Stromal cell of bone marrow (primary cell): Measurements from ENCODE around the gene PIK3CA.
"Not testable (repeated sequence)": the region's sequence is repeated elsewhere in the genome, so short reads cannot be mapped to it uniquely, and the experiment has no call there.

Experiments used
- DNase-seq: peaks from one replicate; pipeline ENCODE4 v3.0.0-alpha.2; 2012; ENCODE audit warnings: low read depth

Gene PIK3CA

DNA sequence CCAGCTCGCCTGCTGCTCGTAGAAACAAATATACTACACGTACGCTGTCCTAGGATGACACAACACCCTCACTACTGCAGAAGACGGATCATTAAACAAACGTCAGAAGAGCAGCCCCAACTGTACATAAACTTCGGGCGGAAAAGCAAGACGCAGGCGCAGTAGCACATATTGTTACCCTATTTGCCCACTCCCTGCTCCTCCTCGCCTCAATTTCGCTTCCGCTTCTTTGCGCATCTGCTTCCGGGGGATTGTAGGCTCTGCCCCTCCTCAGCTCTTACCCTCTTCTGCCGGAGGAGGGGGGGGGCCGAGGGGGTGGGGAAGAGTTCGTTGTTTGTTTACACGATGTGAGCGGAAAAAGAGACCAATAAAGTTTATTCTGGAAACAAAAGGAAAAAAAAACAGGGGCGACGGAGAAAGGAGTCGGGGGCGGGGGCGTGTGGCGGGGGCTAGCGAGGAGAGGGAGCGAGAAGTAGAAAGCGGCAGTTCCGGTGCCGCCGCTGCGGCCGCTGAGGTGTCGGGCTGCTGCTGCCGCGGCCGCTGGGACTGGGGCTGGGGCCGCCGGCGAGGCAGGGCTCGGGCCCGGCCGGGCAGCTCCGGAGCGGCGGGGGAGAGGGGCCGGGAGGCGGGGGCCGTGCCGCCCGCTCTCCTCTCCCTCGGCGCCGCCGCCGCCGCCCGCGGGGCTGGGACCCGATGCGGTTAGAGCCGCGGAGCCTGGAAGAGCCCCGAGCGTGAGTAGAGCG, at the start of gene PIK3CA:
PIK3CA (plus strand) TSS at position 485 of the 743 bp plus-strand sequence. CDS start 50,469 bp downstream, outside the sequence.
- DNase-seq, result peak; percentile 98

DNA sequence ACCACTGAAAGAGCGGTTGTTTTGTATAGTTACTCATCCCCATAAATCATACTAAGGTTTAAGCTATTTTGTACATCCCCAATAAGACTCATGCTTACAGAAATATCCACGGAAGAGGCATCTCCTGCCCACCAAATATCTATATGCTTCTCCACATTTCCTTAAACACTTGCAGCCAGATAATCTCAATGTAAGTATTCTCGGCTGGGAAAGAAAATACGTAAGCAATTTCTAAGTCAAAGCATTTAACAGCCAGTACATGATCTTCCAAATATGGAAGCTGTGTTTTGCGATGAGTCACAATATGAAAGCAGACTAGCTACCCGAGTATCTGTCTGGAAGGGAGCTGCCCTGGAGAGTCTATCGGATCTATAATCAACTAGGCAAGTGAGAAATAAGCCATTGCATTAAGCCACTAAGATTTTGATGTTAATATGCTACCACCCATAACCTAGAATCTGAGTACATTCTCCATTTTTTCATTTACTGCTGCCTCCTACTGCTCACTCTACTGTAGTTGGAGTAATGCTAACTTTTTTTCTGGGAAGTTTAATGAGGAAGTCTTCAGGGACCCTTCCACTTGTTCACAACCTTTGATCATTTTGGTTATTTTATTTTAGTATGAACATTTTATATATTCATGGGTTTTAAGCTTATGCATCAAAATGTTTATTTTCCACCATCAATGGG, 49.6 kb upstream of the PIK3CA start:
- DNase-seq, result peak; percentile 38

DNA sequence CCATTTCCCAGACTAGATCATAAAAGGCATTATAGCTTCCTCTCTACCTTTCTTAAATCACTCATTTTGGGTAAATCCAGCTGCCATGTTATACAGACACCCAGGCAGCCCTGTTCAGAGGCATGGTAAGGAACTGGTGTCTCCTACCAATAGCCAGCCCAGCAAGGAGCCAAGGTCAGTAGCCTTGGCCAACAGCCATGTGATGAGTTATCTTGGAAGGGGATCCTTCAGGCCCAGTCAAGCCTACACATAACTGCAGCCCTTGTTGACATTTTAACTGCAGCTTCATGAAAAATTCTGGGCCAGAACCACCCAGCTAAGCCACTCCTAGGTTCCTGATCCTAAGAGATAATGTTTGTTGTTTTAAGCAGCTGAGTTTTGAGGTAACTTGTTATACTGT, 47.5 kb upstream of the PIK3CA start:
- no peak for DNase-seq

DNA sequence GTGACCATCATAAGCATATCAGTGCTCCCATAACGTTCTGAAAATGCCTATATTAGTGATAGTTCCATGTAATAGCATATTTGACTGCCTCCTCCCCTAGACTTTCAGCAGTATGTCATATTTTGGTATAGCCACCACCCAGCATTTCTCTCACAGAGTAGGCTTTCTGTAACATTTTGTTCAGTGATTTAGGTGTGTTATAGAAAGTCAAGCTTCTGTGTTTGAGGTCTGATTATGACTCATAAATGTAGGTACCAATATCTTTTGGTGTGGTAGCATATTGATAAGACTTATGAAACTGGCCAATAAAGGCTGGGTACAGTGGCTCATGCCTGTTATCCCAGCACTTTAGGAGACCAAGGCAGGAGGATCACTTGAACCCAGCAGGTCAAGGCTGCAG, 42.3 kb upstream of the PIK3CA start:
- no peak for DNase-seq

DNA sequence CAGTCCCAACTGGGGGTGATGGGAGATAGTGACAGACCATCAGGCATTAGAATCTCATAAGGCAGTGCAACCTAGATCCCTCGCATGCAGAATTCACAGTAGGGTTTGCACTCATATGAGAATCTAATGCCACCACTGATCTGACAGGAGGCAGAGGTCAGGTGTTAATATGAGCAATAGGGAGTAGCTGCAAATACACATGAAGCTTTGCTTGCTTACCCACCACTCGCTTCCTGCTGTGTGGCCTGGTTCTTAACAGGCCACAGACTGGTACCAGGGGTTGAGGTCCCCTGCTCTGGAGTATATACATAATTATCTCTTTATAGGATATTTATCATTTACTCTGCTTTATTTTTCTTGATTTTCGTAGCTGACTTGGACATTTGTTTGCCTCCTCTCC, 40.5 kb upstream of the PIK3CA start:
- DNase-seq, result no peak

DNA sequence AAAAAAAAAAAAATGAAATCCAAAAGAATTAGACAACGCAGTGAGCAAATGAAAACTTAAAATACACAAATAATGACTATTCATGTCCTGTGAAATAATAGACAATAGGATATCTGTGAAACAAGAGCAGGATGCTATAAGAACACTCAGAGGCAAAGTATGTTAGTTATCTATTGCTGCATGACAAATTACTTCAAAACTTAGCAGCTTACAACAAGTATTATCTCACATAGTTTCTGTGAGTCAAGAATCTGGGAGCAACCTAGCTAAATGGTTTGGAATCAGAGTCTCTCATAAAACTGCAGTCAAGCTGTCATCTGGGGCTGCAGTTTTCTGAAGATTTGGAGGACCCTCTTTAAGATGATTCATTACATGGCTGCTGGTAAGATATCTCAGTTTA, 40.1 kb upstream of the PIK3CA start:
- peak; percentile 21 for DNase-seq

DNA sequence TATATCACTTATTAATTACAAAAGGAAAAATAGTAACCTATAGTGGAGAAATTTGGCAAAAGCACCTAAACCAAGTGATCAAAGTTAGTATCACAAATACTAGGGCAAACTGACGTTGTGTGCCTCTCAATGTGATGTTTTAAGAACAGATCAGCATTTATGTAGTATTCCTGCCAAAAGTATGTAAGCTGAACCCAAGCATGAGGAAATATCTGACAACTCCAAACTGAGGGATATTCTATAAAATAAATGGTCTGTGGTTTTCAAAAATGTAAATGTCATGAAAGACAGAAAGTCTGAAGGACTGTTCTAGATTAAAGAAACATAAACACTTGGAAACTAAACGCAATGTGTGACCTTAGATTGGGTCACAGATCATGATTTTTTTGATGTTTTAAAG, 34.3 kb upstream of the PIK3CA start:
- DNase-seq, result peak; percentile 17

DNA sequence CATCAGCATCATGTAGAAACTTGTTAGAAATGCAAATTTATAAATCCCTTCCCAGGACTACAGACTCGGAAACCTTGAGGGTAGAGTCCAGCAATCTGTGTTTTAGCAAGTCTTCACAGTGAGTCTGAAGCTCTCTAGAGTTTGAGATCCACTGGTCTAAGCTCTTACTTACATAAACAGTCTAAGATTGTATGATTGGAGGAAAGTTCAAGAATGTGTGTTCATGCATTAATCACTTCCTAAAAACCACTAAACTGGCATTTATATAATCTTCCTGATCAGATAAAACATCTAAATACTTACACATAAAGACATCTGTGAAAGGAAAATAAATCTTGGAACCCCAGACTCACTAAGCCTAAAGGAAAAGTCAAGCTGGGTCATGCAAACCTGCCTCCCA, 32.7 kb upstream of the PIK3CA start:
- peak; percentile 6 for DNase-seq

DNA sequence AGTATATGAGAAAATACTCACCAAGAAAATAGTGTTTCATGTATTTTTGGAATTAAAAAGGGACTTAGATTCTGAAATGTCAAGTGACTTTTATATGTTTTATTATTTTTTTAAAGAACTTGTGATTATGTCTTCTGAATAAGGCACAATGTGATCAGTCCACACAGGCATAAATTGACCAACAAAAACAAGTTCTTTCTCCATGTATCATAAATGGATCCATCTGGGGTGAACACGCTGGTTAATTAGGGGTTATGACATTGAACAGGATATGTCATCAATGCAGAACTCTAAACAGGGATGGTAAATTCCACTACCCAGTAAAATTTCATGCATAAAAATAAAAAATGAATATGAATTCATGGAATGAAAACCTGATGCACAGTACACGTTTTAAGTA, 31.3 kb upstream of the PIK3CA start:
- no peak for DNase-seq

DNA sequence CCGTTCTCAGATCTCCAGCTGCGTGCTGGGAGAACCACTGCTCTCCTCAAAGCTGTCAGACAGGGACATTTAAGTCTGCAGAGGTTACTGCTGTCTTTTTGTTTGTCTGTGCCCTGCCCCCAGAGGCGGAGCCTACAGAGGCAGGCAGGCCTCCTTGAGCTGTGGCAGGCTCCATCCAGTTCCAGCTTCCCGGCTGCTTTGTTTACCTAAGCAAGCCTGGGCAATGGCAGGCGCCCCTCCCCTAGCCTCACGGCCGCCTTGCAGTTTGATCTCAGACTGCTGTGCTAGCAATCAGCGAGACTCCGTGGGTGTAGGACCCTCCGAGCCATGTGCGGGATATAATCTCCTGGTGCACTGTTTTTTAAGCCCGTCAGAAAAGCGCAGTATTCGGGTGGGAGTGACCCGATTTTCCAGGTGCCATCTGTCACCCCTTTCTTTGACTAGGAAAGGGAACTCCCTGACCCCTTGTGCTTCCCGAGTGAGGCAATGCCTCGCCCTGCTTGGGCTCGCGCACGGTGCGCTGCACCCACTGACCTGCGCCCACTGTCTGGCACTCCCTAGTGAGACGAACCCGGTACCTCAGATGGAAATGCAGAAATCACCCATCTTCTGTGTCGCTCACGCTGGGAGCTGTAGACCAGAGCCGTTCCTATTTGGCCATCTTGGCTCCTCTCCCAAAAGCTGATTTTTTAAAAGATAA, 15.8 kb upstream of the PIK3CA start:
- not testable (repeated sequence) for DNase-seq

DNA sequence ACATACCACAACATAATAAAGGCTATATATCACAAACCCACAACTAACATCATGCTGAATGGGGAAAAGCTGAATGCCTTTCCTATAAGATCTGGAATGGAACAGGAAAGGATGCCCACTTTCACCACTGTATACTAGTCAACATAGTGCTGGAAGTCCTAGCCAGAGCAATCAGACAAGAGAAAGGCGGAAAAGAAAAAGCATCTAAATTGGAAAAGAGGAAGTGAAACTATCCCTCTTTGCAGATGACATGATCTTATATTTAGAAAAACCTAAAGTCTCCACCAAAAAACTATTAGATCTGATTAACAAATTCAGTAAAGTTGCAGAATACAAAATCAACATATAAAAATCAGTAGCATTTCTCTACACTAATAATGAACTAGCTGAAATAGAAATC, 14.6 kb upstream of the PIK3CA start:
- DNase-seq, result no peak

DNA sequence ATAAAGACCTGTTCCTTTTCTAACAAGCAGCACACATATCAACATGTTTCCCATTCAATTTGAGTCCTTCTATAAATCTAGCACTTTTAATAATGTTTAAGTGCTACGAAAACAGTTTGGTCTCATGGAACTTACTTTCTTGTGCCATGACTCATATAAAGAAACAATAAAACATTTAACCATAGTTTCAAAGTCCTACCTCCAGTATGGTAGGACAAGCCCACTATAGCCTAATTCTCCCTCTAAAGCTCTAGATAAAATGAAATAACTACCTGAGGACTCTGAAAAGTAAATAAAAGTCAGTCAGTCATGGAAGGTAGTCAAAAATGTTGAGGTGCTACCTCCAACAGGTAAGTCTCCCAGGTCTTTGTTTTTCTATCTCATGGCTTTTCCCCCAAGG, 12.0 kb upstream of the PIK3CA start:
- DNase-seq, result no peak

DNA sequence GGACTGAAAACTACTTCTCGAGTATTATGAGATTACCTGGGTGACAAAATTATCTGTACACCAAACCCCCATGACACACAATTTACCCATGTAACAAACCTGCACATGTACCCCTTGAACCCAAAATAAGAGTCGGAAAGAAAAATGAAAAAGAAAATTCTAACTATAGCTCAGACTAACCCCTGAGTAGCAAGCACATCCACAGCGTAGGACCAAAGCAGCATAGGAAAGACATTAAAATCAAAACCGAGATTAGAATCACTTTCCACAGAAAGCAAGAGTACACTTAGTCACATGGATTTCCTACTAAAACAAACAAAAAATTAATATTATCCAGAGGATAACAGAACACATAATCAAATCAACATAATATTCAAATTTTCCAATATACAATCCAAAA, 6.3 kb upstream of the PIK3CA start:
- DNase-seq, result no peak

DNA sequence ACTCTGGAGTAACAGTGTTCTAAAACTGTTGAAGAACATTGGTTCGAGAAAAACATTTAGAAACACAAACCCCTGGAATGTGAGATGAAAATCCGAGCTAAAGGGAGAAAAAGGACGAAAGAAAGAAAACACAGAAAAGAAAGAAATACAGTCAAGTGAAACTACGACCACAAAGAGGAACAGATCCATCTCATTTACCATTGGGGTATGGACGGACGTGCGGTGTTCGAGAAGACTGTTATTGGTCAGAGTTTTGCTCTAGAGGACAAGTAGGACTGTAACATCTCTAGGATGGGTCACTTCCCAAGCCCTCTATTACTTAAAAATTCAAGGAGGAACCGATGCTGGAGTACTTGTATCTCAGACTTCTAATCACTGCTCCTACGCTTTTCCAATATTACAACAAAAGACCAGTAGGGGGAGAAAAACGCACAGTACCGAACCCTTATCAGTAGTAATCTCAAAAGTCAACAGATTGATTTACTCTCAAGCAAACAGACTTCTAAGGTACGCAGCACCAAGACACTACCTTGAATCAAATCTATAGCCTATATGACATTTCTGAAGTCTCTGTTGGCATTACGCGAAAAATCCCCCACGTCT, 1.1 kb upstream of the PIK3CA start:
- DNase-seq, result peak; percentile 61

DNA sequence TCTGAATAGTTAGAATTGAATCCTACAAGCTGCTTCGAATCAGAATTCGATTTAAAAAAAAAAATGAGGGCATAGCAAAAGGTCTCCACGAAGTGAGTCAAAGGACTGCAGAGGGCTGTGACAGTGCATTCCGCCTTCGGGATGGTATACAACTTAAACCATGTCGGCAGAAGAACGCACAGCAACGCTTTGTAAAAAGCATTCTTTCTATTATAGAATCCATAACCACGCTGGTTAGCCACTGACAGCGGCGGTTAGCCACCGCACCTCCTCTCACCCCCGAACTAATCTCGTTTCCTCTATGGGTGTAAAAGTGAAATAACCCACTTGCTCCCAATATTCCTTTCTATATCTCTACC, 664 bp upstream of the PIK3CA start:
- DNase-seq, result peak; percentile 3

DNA sequence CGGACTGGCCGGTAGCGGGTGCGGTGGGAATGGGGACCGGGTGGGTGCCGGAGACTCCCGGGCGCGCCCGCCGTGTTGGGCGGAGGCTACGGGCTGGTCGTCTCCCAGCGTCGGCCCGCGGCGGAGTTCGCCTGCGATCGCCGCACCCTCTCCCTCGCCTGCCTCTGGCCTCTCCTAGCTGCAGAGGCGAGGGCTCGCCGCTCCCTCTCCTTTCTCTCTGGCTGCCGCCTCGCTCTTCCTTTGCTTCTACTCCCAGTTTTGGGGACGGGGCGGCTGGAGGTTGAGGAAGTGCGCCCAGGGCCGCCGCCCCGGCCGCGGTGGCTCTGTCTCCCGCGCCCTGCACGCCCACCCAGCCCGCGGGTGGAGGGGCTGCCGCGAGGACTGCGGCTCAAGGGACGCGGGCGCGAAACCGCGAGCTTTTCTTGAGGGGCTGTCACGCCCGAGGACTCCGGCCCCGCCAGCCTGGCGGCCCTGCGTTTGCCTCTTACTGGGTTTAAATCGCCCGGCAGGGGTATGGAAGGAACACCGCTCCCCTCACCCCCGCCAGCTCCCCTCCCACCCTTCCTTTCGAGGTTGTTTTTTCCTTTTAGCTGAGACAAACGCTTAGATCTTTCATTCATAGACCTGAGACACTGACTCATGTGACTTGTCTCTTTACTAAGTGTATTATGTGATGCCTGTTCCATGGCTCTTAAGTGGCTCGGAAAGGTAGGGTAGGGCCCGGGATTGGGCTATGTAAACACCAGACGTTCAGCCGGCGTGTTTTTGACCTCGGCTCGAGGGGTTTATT, 654 bp downstream of the PIK3CA start:
- peak; percentile 13 for DNase-seq

DNA sequence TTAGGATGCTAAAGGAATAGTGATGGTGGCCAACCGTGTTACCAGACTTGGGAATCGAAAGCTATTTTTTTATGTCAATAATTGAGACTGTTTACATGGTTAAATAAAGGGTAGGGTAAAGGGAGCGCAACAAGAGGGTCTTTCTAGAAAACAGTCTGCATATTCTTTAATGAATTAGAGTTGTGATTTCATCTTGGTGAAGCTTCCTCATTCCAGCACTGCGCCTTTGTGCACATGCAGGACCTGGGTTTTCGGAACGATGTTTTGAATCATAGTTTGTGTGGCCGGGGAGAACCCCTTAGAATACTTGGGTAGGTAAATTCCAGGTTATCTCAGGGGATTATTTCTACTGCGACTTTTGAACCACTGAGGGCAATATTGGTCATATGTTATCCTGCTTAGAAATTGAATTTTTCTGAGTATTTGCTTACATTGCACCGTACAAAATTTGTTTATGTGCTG, 1.3 kb downstream of the PIK3CA start:
- DNase-seq, result peak; percentile 3

DNA sequence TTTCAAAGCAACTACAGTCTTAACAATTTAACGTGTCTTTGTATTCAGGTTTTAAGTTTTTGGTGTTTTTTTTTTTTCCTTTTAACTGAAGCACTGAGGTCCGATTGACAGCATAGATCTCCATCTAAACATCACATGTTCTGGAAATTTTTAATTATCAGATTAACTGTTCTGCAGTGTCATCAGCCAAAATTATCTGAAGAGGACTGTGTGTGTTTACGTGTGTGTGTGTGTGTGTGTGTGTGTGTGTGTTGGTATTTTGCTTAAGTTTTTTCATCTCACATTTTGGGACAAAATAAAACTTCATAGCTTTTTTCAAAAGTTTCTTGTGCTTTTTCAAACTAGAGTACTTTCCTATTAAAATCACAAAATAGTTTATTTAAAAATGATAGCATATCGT, 1.8 kb downstream of the PIK3CA start:
- DNase-seq, result no peak

DNA sequence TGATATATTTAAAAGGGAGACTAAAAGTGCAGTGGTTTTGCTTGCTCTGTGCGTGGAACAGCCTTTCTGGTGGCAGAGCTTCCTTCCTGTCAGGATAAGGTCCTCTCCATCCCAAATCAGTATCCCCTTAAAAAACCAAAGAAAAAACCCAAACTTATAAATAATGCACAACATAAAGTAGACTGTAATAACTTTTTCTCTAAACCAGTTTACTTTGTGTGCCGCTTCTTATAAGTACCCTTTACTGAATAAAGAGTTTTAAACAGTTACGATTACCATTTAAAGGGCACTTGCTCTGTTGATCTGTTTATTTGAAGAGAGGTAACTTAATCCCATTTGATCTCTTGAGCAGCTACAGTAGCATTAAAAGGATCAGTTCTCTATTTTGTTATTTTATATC, 2.5 kb downstream of the PIK3CA start:
- DNase-seq, result no peak

DNA sequence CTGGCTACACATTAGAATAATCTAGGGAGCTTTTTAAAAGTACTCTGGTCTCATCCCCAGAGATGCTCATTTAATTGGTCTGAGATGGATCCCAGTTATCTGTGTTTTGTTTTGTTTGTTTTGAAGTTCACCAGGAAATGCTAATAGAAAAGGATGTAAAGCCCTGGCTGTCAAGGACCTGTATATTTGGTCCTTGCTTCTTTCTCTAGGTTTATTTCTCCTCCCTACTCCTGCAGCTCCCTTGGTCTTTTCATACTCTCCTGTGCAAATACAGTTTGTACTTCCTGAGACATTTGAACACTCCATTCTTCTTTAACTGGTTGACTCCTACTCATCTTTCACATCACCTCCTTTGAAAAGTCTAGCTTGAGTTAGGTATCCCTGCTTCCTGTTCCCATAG, 3.3 kb downstream of the PIK3CA start:
- DNase-seq, result no peak

DNA sequence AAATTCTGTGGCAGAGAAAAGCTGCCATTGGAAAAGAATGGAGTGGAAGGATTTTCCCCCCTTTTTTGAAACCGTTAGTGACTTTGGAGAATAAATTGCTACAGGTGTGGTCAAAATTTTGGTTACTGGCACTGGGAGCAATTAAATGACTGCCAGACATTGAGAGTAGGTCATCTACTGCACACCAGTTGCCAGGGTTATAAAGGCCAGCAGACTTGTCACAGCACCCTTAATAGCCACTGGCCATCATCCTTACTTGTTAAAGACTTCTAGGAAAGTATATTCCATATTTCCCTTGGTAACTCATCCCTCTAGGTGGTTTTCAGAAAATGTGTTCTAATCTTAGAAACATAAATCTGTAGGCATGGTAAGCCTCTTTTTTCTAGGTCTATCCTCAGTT, 8.0 kb downstream of the PIK3CA start:
- no peak for DNase-seq

DNA sequence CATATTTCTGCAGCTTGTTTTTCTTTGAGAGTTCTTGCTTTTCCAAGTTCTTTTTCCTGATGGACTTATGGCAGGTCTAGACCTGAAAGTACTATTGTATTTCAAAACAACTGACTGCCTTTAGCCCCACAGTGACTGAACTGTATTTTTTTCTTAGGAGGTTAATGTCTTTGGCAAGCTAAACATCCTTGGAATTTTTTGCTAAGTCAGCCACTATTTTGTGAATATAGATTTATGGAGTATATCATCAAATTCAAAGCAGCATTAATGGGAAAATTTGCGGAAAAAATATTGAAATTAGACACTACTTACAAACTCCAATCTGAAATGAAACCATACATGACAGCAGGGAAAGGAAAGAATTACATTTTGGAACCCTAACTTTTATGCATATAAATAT, 8.6 kb downstream of the PIK3CA start:
- no peak for DNase-seq
